Urinary bladder (tissue), 4 donors: ENCODE measurements around the gene PGC. TPM values are rescaled to one million over a fixed set of nuclear protein-coding genes. Genes with fewer than 3 reads are reported as not detected.

Source experiments
- DNase-seq: peaks from one replicate; pipeline ENCODE4 v3.0.0-alpha.2; 2015; ENCODE audit errors: extremely low spot score
- H3K27ac ChIP-seq: one replicate; pipeline ENCODE4 v1.5.1; 2013; ENCODE audit warnings: low read depth, mild to moderate bottlenecking, moderate library complexity
- H3K36me3 ChIP-seq: one replicate; pipeline ENCODE4 v1.6.1; 2013; ENCODE audit warnings: mild to moderate bottlenecking, moderate library complexity; ENCODE audit not compliant: insufficient read depth
- H3K4me1 ChIP-seq: one replicate; pipeline ENCODE4 v1.6.1; 2013; ENCODE audit warnings: mild to moderate bottlenecking, moderate library complexity; ENCODE audit not compliant: insufficient read depth
- H3K4me3 ChIP-seq: one replicate; pipeline ENCODE4 v1.5.1; 2013; ENCODE audit warnings: low read depth, low read length
- WGBS: extraction: QIAGEN DNeasy Blood & Tissue Kit; methylation state at CpG from one replicate; pipeline ENCODE4 v1.1.7; 2013; 5-methylcytosine and 5-hydroxymethylcytosine counted together
- polyA plus RNA-seq: library from polyadenylated mRNA; stranded (reverse); fragments of 200-250 nt; gene quantifications from one replicate; pipeline ENCODE4 v1.2.3, GENCODE V29; 2013
- total RNA-seq: library from RNA; depleted of rRNA; stranded (reverse); fragments of >200 nt; gene quantifications from one replicate; pipeline ENCODE4 v1.2.3, GENCODE V29; 2014
- donor health status: healthy with polysubstance abuse.
- donor health status: healthy.

Gene PGC
- total and polyA plus RNA-seq, 2 donors = not detected

GRCh38 chr6:41704656-41705310, 42.4 kb downstream of the PGC start:
- H3K27ac ChIP-seq = peak overlapping the region; percentile 54

GRCh38 chr6:41704028-41704427, 43.2 kb downstream of the PGC start:
- peaks cover 2% of the 10 kb centered on the region for H3K36me3 ChIP-seq
- no peaks in the 10 kb centered on the region for H3K4me1 ChIP-seq
- H3K27ac ChIP-seq = no peak overlapping the region
- no peak overlapping the region for H3K4me3 ChIP-seq
- 81% methylated on average over 7 of the region's 7 CpGs for WGBS
- DNase-seq = no peak

More at GRCh38 chr6:41704656-41705310, 42.4 kb downstream of the PGC start:
- no peak overlapping the region for H3K4me3 ChIP-seq
- no peak for DNase-seq
- peaks cover 2% of the 10 kb centered on the region for H3K36me3 ChIP-seq
- H3K4me1 ChIP-seq = no peaks in the 10 kb centered on the region
- 88% methylated on average over 5 of the region's 5 CpGs for WGBS

- Histone ChIP-seq H3K36me3 (peaks cover 2% of the 10 kb centered on the region), H3K27ac (no peak overlapping the region), H3K4me3 (no peak overlapping the region), H3K4me1 (no peaks in the 10 kb centered on the region)
- WGBS = 87% methylated on average over 14 of the region's 14 CpGs
- no peak for DNase-seq
Observed at GRCh38 chr6:41702771-41703494, 44.3 kb downstream of the PGC start.

- H3K27ac ChIP-seq = no peak overlapping the region
- peaks cover 2% of the 10 kb centered on the region for H3K36me3 ChIP-seq
- H3K4me1 ChIP-seq = no peaks in the 10 kb centered on the region
- no peak for DNase-seq
- H3K4me3 ChIP-seq = no peak overlapping the region
- WGBS = 95% methylated on average over 10 of the region's 10 CpGs
Observed at GRCh38 chr6:41702089-41702745, 45.0 kb downstream of the PGC start.

GRCh38 chr6:41700463-41701347, 46.5 kb downstream of the PGC start:
- Histone ChIP-seq H3K4me1 (no peaks in the 10 kb centered on the region), H3K36me3 (peaks cover 2% of the 10 kb centered on the region), H3K27ac (no peak overlapping the region), H3K4me3 (no peak overlapping the region)
- DNase-seq = no peak
- 84% methylated on average over 20 of the region's 20 CpGs for WGBS

GRCh38 chr6:41699063-41699462, 48.1 kb downstream of the PGC start:
- no peak overlapping the region for H3K27ac ChIP-seq
- DNase-seq = no peak
- no peaks in the 10 kb centered on the region for H3K4me1 ChIP-seq
- WGBS = 83% methylated on average over 2 of the region's 2 CpGs
- no peak overlapping the region for H3K4me3 ChIP-seq
- peaks cover 2% of the 10 kb centered on the region for H3K36me3 ChIP-seq

- no peak for DNase-seq
- no peak overlapping the region for H3K27ac ChIP-seq
- no peaks in the 10 kb centered on the region for H3K36me3 ChIP-seq
- no peaks in the 10 kb centered on the region for H3K4me1 ChIP-seq
- WGBS = 61% methylated on average over 15 of the region's 15 CpGs
- no peak overlapping the region for H3K4me3 ChIP-seq
Observed at GRCh38 chr6:41697861-41698781, 49.1 kb downstream of the PGC start.

- 96% methylated on average over 6 of the region's 6 CpGs for WGBS
- no peak for DNase-seq
- no peaks in the 10 kb centered on the region for H3K4me1 ChIP-seq
- H3K27ac ChIP-seq = no peak overlapping the region
- no peaks in the 10 kb centered on the region for H3K36me3 ChIP-seq
- H3K4me3 ChIP-seq = no peak overlapping the region
Observed at GRCh38 chr6:41696788-41697187, 50.4 kb downstream of the PGC start.

GRCh38 chr6:41695825-41696224, 51.4 kb downstream of the PGC start:
- Histone ChIP-seq H3K4me1 (no peaks in the 10 kb centered on the region), H3K4me3 (no peak overlapping the region), H3K36me3 (no peaks in the 10 kb centered on the region), H3K27ac (no peak overlapping the region)
- DNase-seq = no peak
- 91% methylated on average over 6 of the region's 6 CpGs for WGBS

GRCh38 chr6:41694815-41695526, 52.2 kb downstream of the PGC start:
- Histone ChIP-seq H3K4me3 (no peak overlapping the region), H3K27ac (no peak overlapping the region), H3K4me1 (no peaks in the 10 kb centered on the region), H3K36me3 (no peaks in the 10 kb centered on the region)
- WGBS = 76% methylated on average over 6 of the region's 6 CpGs
- no peak for DNase-seq

GRCh38 chr6:41693281-41694240, 53.6 kb downstream of the PGC start:
- Histone ChIP-seq H3K4me3 (no peak overlapping the region), H3K27ac (no peak overlapping the region), H3K4me1 (no peaks in the 10 kb centered on the region), H3K36me3 (no peaks in the 10 kb centered on the region)
- DNase-seq = no peak
- 82% methylated on average over 10 of the region's 10 CpGs for WGBS
